Hindlimb muscle (tissue), 1 donor: Measurements from ENCODE around the gene CEMIP. TPM values are rescaled to one million over a fixed set of nuclear protein-coding genes. Genes with fewer than 3 reads are reported as not detected.
"Not testable (repeated sequence)": the region's sequence is repeated elsewhere in the genome, so short reads cannot be mapped to it uniquely, and the experiment has no call there.

Experiments
- DNase-seq: peaks from one replicate; pipeline ENCODE4 v3.0.0-alpha.2; 2013
- polyA plus RNA-seq: library from polyadenylated mRNA; unstranded; fragments of 120-200 nt; gene quantifications from one replicate; pipeline ENCODE4 v1.2.1, GENCODE V29; 2013; ENCODE audit not compliant: insufficient read length

CEMIP gene
- polyA plus RNA-seq, 1 donor, result 2.1 TPM

DNA sequence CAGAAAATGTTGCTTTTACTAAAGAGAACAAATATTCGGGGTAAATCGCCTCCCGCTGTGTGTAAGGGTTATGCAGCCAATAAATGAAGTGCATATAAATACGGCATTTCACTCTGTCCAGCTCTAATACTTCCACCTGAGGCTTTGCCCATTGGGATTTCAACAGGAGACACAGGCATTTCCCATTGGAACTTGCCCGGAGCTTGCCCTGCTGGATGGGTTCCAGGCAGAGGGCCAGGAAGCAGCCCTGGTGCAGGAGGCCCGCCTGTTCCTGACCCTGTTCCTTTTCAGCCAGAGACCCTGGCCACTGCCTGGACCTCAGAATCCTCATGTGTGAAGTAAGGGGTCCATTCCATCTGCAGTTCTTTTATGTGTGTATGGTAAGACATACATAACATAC, 17.4 kb upstream of the CEMIP start:
- DNase-seq, result no peak

DNA sequence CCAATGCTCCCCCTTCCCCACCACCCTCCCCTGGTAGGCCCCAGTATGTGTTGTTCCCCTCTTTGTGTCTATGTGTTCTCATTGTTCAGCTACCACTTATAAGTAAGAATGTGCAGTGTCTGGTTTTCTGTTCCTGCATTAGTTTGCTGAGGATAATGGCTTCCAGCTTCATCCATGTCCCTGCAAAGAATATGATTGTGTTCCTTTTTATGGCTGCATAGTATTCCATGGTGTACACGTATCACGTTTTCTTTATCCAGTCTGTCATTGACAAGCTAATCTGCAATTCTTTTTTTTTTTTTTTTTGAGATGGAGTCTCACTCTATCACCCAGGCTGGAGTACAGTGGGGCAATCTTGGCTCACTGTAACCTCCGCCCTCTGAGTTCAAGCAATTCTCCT, 15.9 kb upstream of the CEMIP start:
- not testable (repeated sequence) for DNase-seq

DNA sequence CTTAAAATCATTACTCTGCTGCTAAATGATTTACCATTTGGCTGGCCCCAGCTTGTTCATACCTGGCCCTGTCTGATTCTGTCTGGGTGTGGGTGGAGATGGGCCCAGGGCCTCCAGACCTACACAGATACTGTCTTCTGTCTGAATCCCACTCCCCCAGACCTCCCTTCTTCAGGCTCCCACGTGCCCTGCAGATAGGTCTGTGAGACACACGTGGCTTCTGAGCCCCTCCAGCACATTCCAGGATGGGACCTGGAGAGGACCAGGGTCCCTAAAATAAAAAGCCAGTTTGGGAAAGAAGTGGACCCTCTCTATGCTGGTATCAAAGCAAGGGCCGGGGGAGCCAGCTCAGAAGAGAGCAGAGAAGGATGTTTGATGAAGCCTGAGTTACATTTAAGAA, 14.6 kb upstream of the CEMIP start:
- DNase-seq, result no peak

DNA sequence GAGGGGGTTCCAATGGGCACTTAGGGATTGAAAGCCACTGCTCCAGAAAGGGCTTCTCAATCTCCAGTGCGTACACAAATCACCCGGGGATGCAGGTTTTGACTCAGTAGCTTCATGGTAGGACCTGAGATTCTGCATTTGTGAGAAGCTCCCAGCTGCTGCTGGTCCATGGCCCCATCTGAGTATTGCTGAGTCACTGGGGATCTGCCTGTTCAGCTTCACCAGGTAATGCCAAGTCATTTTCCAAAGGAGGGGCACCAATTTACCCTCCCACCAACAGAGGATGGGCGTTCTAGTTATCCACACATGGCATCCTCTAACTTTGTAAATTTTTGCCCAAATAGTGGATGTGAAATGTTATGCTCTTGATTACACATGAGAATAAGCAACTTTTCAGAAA, 12.9 kb upstream of the CEMIP start:
- no peak for DNase-seq

DNA sequence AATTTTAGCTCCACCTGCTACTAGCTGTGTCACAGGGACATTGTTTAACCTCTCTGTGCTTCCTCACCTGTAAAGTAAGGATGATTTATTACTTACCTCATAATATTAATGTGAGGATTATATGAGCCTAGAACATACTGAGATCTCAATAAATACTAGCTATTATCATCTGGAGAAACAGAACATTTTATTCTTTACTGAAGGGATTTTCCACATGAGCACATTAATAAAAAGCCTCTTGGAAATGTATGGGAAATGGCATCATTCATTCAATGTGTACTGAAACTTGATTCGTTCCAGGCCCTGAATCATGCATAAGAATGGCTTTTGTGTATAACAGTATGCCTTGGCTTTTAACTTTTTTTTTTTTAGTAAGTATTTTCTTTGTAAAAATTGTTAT, 11.0 kb upstream of the CEMIP start:
- DNase-seq, result no peak

DNA sequence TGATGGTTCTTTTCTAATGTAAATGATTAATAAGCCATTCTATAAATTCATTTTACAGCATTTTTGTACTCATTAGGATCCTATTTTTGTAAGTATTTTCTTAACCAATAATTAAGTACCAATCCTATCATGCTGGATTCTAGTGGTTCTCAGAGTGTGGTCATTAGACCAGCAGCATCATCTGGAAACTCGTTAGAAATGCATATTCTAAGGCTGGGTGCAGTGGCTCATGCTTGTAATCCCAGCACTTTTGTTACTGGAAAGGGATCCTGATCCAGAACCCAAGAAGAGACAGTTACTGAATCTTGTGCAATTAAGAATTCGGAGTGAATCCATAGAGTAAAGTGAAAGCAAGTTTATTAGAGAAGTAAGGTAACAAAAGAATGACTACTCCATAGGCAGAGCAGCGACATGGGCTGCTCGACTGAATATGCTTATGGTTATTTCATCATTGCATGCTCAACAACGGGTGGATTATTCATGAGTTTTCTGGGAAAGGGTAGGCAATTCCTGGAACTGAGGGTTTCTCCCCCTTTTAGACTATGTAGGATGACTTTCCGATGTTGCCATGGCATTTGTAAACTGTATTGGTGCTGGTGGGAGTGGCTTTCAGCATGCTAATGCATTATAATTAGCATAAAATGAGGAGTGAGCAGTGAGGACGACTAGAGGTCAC, 9.9 kb upstream of the CEMIP start:
- no peak for DNase-seq

DNA sequence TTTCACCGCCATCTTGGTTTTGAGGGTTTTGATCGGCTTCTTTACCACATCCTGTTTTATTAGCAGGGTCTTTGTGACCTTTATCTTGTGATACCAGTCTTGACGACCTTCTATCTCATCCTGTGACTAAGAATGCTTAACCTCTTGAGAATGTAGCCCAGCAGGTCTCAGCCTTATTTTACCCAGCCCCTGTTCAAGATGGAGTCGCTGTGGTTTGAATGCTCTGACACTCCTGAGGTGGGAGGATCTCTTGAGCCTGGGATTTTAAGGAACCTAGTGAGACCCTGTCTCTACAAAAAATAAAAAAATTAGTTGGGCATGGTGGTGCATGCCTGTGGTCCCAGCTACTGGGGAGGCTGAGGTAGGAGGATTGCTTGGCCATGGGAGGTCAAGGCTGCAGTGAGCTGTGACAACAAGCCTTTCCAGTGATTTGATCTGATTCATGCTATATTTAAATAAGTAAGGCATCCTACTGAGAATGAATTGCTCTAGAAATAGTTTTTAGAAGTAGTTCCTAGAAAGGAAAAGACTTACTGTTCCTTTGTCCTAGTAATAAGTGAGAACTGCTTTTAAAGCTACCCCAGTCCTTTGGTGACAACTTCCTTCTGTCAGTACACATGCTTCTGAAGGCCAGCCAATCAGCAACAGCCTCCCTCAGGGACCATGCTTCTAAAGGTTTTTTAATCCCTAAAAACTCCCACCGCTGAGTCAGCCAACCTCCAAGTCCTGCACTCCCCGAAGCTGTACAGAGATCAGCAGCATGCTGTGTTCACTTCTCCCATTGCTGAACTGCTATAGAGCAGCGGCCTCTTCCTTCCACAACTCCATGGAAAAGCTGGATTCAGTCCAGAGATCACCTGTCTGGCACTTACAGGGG, 9.1 kb upstream of the CEMIP start:
- no peak for DNase-seq

DNA sequence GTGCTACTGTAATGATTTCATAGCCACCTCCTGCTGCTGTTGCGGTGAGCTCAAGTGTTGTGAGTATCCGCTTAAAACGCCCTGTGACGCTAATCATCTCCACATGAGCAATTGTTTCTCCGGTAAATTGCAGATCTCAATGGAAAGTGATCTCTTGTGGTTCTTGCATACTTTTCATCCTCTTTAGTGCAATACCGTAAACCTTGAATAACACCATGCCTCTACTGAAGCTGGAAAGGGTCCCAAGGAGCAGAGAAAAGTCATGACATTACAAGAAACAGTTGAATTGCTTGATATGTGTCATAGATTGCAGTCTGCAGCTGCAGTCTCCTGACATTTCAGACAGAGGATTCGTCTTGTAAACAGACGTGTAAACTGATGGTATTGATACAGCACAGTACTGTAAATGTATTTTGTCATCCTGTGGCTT, 6.0 kb upstream of the CEMIP start:
- no peak for DNase-seq

DNA sequence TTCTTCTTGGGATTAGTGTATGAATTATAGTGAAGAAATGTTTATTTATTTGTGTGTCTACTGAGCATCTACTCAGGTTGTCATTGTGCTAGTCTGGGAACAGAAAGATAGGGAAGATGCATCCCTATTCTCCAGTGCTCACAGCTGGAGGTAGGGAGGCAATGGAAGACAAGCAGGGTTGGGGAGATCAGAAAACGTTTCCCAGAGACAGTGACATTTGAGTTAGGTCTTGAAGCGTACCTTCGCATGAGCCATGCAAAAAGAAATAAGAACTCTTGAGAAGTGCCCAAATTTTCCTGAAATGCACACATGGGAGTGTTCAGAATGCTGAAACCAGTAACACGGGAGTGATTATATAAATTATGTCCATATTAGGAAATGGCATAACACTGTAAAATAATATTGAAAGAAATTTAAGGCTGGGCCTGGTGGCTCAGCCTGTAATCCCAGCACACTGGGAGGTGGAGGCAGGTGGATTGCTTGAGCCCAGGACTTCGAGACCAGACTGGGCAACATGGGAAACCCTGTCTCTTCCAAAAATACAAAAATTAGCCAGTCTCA, 5.3 kb upstream of the CEMIP start:
- no peak for DNase-seq

DNA sequence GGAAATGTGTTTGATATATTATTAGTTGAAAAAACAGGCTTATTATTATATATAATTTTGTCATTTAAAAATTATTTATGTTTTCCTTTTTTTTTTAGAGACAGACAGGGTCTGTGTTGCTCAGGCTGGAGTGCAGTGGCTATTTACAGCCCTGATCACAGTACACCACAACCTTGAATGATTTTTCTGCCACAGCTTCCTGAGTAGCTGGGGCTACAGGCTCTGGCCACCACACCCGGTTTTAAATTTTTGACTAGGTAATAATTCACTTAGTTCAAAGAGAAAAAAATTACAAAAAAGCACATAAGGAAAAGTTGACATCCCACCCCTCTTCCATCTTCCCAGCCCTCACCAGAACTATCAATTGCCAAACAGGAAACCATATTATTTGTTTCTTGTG, 4.7 kb upstream of the CEMIP start:
- DNase-seq, result no peak

DNA sequence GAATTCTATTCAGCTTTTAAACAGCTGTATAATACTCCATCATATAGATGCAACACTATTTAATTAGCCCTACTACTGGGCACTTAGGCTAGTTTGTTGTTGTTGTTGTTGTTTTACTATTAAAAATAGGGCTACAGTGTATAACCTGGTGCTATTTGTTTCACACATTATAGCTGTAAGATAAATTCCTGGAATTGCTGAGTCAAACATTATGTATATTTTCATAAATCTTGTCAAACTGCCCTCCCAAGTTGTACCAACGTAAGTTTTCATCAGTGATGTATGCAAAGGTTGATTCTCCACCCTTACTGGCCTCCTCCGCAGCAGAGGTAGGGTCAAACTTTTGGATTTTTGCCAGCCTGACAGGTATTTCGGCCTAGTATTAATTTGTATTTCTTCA, 3.8 kb upstream of the CEMIP start:
- no peak for DNase-seq

DNA sequence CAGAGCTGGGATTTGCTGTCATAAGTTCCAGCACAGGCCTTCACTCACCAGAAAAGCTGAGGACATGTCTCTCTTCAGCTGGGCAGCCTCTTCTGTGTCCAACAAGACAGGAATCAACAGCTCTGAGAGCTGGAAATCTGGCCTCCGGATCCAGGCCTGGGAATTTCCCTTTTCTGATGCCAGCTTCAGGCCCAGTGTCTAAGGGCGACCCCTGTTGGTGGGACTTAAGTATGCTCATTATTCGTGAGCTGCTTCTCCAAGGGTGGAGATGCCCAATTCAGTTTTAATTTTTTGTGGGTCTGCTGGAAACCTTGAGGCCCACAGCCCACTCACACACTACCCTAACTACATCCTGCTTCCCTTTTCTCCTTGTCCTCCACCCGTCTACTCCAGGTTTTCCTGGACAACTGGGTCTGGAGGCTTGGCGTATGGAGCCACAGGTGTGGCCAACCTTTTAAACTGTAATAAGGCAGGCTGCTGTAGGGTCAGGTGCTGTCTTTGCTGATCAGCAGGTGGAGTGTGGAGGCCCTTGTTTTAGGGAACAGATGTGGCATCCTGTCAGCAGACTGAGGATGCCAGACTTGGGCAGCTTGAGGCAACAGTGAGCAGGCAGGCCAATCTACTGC, 2.6 kb upstream of the CEMIP start:
- peak; percentile 81 for DNase-seq

DNA sequence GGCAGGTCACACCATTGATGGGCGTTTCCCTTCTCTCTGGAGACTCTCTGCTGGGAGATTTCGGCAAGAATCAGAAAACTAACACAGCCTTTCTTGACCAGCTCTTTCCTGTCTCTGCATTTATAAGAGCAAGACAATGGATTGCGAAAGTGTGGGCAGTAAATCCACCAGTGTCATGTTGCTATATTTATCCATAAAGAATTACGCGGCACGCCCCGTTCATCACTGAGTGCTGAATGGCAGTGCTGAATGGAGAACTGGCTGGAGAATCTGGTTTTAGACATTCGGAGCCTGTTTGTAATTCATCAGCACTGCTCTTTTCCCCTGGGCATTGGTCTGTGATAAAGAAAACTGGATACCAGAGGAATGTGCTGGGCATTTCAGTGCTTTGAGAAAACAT, 2.0 kb upstream of the CEMIP start:
- DNase-seq, result no peak

DNA sequence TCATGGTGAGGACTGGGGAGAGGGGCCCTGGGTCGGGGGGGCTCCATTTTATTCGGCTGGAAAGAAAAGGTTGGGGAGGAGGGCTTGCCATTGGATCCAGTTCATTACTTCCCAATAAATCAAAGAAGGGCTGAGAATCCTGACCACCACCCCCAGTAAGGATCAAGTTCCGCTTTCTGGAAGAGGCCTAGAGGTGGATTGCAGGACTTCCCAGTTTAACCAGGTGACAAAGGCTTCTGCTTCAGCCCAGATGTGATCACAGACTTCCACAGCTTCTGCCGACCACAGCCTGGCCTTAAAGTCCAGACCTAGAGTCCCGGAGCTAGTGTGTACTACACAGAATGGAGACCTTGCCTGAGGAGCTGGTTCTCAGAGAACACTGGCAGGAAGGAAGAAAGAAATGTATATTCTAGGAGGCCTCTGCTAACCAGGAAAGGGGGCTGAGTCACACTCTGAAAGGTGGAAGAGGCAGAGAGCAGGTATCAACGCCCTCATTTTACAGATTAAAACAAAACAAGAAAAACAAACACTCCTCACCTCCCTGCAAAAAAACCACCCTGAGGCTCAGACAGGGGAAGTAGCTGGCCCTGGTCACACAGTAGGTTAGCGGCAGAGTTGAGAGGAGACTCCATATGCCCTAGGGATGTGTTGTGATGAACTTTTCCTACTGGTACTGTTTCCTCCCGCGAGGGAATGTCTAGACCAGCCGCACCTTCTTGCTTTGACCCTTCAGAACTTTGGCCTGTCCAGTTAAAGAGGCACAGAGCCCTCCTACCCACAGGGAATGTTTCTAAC, 1.1 kb upstream of the CEMIP start:
- no peak for DNase-seq

DNA sequence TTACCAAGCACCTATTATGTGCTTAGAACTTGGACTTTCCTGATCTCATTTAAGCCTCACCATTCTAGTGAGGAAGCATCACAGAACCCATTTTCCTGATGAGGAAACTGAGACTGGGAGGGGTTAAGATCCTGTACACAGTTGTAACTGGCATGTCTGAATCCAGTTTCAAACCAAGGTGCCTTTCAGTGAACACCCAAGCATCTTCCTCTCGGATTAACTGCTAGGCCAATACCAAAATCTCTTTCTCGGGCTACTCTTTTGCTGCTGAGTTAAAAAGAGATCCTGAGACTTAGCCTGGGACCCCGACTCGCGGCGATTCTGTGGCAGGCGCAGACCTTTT, 578 bp upstream of the CEMIP start:
- DNase-seq, result no peak

DNA sequence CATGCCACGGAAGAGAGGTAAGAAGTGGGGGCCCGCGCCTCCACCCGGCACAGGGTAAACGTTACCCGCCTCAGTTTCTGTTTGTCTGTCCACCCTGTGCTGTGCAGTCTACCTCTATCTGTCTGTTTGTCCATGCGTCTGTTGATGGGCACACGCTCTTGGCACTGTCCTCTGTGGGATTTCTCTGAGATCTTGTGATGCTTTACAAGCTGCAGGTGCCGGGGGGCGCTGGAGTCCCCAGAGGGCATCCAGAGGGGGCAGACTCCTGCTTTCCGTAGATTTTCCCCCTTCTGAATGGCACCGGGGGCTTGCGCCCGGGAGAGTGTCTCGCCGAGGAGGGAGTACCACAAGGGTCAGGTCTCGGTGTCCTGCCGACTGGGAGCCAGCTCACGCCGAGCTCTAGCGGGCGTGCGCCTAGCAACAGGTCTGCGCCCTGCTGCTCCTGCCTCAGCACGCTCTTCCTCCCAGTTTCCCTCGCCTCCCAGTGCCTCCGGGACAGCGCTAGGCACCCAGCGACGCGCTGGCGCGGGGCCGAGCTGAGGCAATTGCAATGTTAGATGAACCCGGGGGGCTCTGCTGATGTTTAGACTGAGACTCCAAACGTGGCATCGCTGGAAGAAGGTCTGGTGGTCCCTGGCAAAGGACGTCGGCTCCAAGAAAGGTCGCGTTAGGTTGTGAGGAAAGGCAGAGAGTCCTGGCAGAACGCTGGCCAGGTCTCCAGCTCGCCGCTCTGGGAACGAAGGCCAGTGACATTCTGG, 667 bp downstream of the CEMIP start:
- DNase-seq, result peak; percentile 12

DNA sequence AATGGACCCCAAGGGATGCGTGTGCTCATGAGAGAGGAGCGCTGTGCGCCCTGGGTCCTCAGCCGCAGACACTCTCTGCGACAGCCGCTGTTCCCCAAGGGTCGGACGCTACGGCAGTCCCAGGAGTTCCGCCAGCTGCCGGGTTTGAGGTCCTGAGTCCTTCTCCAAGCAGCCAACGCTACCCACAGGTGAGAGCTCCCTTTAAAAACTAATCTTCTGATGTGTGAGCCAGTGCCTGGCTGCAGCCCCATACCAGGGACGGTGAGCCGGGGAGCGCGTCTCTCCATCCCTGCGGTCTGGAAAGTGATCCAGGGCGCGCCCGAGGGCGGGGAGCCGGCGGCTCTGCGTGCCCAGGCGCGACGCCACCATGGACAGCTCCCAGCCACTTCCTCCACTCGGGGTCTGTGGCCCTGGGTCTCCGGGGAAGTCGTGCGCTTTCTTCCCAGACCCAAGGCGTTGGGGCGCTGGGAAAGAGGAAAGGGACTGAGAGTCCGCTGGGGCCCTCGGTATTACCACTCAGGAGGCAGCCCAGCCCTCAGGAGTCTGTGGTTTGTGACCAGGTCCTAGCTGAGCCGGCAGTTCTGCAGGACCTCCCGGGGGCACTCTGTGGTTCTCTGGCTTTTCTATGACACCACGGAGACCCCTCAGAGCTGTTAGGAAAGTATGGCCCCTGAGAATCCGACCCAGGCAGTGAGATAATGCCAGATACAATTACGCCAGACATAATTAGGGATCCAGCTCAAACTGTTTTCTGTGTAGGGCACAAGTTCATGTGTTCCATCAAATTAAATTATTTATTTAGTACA, 1.4 kb downstream of the CEMIP start:
- peak; percentile 63 for DNase-seq

DNA sequence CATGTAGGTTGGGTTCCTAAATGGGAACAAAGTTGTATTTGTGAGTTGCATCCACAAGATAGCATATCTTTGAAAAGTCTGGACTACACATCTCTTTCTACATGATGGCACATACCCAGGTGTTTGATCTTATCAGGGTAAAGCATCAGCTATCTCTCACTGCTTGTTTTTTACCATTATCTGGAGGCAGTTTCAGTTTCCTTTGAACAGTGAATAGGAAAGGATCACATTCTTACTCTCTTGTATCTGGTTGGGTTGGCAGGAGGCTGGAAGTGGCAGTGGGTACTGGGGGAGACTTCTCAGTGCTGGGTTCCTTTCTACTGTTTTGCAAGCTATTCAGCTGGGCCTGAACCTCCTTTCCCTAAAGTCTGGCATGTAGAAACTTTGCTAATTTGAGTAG, 4.1 kb downstream of the CEMIP start:
- DNase-seq, result no peak

DNA sequence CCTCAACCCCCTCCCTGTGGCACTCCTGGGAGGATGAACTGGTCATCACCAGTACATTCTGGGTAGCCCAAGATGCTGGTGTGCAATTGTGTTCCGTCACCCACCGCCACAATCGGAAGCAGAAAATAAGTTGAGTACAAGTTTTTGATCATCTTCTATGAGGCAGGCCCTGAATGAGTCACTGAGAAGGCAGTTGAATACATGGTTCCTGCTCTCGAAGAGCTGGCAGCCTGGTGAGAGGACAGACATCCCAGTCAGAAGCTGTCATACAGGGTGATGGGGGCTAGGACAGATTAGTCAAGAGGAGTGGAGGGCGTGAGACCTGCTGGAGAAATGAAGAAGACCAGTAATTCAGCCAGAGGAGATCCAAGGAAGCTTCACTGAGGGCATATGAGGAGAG, 6.2 kb downstream of the CEMIP start:
- no peak for DNase-seq

DNA sequence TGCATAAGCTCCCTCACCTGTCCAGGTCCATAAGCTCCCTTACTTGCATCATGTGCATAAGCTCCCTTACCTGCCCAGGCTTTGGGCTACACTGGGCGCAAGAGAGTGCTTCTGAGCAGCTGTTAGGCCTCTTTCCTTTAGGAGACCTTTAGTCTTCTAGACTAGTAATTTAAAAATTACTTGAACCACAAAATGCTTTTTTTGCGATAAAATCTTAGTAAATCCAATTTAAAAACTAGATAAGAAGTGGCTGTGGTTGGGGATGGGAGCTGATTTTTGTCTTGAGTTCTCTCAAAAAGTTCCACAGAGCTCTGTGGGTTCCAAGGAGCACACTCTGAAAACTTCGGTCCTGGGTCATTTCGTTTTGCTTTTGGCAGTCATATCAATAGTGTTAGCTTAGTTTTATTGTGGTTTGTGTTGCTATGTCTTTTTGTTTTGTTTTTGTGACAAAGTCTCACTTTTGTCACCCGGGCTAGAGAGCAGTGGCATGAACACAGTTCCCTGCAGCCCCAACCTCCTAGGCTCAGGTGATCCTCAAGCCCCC, 6.7 kb downstream of the CEMIP start:
- DNase-seq, result no peak

DNA sequence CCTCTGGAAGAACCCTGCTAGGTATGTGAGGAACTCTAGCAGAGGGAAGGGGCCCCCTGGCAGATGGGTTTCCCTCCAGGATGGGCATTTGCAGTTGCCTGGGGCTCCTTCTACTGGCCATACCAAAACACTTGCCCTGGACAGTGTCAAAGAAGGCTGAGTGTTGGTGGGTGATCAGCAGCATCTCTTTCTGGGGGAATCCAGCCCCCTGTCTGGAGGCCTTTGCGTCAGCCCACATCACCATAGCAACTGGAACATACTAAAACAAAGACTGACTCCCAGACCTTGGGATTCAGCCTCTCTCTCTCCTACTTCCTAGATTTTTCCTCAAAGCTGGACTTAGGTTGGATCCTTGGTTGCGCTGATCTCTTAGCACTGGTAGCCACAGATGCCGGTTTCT, 8.1 kb downstream of the CEMIP start:
- DNase-seq, result no peak
